HG03064 (cell line): ENCODE results near the gene GPR83.
"Not testable (repeated sequence)": the region's sequence is repeated elsewhere in the genome, so short reads cannot be mapped to it uniquely, and the experiment has no call there.

Experiments
- ATAC-seq: cut with Tn5 transposase; IDR thresholded peaks from one replicate; pipeline ENCODE4 v1.9.1; 2021; ENCODE audit warnings: low read depth; ENCODE audit not compliant: unreplicated experiment

Gene GPR83

DNA sequence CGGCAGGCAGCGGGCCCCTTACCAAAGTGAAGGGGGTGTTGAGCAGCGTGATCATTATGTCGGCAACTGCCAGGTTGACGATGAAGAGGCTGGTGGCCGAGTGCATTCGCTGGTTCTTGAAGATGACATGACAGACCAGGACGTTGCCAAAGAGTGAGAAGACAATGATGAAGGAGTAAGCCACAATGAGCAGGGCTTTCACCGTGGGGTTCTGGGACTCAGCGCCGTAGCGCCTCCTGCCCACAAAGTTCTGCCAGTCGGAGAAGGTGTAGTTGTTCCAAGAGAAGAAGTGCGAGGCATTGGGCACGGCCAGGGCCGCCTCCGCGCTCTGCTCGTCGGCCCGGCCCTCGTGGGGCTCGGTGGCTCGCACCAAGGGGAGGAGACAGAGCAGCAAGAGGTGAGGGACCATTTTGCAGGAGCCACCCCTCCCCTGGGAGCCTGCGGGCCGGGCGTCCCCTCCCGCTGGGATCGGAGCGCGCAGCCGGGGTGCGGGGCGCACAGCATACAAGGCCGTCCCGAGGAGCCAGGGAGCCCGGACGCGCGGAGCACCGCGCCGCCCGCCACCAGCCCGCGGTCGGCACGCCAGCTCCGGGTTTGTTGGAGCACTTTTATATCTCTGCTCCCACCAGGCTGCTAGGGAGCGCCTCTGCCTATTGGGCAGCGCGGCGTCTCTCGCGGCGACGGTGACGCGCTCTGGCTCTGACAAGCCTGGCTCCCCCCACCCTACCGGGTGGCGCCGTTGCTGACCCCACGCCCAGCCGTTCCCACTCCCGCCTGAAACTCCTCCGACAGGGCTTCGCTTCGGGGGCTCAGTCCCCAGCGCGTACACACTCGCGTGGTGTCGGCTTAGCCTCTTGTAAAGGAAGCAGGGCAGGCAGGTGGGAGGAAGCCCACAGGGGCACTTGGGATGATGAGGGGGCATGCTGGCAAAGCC, at the start of gene GPR83:
Gene GPR83 (minus strand): TSS at position 581 of the 934 bp plus-strand sequence. CDS start 172 bp downstream, at position 409.
- no peak for ATAC-seq

DNA sequence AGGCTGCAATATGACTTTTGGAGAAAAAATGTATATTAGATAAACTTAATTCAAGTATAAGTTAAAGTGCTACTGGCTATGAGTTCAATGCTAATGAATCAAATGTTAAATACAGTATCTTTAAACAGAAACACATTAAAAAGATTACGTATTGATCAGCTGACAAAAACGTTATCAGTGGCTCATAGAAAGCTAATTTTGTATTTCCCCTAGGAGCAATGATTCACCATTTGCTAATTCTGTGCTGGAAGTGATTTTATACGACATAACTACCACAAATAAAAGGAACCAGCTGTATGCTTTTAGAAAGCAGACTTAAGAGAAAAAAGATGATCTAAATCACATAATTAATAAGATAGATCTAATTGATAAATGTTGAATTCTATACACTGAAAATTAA, 48.8 kb upstream of the GPR83 start:
- ATAC-seq: no peak

DNA sequence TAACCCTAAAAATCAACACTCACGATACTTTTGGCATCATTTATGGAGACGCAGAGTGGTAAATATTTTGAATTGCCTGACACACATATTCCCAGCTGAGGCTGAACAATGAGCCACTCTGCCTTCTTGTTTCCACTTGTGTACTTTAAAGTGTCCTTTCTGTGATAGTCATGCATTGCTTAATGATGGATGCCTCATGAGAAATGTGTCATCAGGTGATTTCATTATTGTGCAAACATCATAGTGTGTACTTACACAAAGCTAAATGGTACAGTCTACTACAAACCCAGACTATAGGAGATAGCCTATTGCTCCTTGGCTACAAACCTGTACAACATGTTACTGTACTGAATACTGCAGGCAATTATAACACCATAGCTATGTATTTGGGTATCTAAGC, 48.2 kb upstream of the GPR83 start:
- ATAC-seq: no peak

GRCh38 chr11:94449029-94449428, 47.8 kb upstream of the GPR83 start:
- no peak for ATAC-seq

DNA sequence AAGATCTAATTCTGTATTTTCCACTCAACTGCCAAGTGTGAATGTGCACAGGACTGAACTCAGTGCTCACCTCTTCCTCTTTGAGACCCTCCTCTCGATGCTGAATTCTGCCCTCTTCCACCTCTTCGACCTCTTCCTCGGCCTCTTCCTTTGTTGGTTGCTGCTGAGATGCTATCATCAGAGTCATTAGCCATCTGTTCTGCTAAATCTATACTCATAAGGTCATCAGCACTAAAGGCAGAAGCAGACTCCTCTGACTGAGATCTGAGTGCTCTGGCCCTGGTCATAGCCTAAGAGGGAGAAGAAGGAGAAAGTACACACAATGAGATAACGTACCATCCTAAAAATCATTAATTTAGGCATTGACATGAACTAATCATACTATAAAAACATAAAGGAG, 45.9 kb upstream of the GPR83 start:
- no peak for ATAC-seq

DNA sequence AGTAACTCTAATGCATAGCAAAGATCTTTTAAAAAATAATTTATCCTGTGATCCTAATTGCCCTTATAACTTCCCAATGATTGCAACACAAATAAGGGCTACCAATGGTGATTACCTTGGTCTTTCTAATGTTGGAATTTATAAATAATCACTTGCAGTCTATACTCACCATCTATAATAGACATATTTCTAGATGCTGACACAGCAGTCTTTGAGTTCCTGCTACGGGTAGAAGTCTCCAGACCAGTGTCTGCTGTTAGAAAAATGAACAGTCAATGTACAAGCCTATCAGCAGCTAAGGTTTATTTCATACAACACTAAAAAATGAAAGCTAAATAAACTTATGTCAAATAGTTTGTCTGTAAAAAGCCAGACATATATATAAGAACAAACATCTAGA, 44.4 kb upstream of the GPR83 start:
- no peak for ATAC-seq

- ATAC-seq: no peak
These were observed 31.8 kb upstream of the GPR83 start for GRCh38 chr11:94433049-94433448.

DNA sequence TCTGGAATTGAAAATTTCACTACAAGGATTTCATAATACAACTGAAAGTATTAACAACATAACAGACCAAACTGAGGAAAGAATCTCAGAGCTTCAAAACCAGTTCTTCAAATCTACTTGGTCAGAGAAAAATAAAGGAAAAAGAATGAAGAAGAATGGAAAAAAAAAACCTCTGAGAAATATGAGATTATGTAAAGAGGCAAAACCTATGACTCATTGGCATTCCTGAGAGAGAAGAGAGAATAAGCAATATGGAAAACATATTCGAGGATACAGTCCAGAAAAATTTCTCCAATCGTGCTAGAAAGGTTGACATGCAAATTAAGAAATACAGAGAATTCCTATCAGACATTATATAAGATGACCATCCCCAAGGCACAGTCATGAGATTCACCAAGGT, 23.4 kb upstream of the GPR83 start:
- ATAC-seq: no peak

GRCh38 chr11:94424011-94424410, 22.8 kb upstream of the GPR83 start:
- ATAC-seq: no peak

- no peak for ATAC-seq
These were observed 22.3 kb upstream of the GPR83 start for GRCh38 chr11:94423507-94423906.

DNA sequence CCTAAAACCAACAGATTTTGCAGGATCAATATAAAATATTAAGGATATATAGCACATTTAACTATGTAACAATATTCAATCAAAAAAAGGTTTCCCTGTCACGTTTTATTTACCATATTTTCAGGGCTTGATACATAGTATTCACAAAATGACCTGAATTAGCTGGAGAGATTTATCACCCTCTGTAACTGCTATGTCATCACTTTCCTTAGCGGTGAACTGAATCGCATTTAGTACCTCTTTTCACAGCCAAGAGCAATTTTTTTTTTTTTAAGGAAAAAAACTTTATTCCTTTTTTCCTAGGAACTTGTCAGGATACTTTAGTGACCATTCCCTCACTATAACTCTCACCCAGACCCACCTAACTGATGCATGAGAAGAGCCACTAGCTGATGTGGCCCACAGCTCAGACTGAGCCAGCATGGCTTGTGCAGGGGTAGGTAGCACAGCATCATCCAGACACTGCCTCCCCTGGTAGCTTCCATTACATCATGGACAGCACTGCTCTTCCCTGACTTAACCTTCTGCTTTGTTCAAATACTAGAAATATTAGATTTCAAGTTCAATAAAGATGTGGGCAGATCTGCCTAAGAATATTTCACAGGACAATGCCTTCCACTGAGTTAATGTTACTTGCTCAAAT, 17.0 kb upstream of the GPR83 start:
- ATAC-seq: no peak

- no peak for ATAC-seq
These were observed 16.3 kb upstream of the GPR83 start for GRCh38 chr11:94417386-94417987.

DNA sequence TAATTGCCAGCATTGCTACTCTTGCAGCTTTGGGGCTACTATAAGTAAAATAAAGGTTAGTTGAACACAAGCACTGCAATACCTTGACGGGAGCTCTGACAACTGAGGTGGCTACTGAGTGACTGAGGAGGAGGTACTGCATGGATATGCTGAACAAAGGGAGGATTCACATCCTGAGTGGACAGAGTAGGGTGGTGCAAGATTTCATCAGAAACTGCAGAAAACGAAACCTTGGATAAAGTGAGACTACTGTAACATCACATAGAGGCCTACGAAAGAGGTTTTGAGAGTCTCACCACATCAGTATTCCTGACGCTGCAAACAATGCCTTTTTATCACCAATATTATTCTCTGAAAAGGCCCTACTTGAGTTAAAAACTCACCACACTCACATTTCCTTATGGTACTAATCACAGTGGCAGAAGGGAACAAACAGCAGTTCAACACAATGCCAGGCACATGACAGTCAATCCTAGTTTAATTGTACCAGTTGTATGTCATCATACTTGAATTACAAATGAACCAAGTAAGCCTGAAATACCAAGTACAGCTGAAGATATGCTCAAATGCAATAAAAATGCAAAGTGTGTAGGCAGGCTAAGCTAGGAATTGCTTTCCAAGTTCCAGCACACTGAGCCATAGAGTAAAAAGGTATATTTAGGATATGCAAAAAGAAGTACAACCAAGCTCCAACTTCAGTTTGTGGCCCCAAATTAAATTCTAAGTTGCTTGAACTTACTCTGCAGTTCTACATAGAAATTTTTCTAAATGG, 4.0 kb upstream of the GPR83 start:
- no peak for ATAC-seq

DNA sequence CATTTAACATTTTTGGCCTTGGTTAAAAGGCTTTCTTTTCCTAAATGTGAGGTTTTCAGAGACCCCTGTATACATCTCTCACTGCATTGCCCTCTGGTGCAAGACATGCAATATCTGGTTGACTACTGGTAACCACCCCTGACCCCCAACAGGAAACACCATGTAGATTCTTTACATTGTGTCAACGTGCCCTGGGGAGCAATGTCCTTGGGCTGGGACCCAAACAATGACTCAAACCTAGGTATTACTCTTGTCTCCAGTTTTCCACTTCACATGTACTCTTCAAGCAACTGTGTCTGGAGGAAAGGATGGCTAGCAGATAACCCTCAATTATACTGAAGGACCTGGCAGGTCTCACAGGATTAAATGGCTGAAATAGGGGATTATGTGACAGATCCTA, 1.1 kb upstream of the GPR83 start:
- ATAC-seq: no peak

GRCh38 chr11:94401773-94402265, 600 bp upstream of the GPR83 start:
- ATAC-seq: no peak

DNA sequence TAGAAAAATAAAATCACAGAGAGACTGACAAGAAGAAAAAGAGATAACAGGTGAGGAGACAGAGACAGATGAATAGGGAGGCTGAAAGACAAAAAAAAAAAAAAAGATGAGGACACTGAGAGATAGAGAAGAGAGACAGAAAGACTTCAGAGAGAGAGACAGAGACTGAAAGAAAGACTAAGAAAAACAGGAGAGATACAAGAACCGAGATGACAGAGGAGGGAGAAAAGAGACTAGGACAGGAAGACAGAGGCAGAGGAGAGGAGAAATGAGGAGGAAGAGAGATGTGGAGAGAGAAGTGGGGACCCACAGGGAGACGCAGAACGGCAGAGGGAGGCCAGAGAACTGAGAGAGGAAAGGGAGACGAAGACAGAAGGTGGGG, 771 bp downstream of the GPR83 start:
- ATAC-seq: no peak

GRCh38 chr11:94400050-94400449, 1.2 kb downstream of the GPR83 start:
- ATAC-seq: no peak

DNA sequence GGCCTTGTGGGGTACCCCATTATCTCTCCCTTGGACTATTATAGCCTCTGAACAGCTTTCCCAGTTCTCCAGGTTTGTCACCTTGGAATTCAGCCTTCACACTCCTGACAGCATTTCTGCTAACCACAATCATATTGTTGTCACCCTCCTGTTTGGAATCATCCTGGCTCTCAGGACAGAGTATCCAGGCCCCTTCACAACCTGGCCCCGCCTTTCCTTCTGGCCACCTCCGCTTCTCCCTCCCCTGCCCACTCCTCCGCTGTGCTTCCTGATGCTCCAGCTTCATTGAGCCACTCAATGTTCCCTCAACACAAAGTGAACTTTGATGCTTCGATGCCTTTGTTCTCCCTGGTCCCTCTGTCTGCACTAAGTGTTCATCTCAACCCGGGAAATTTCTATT, 3.1 kb downstream of the GPR83 start:
- ATAC-seq: no peak

GRCh38 chr11:94396282-94396681, 4.9 kb downstream of the GPR83 start:
- no peak for ATAC-seq

DNA sequence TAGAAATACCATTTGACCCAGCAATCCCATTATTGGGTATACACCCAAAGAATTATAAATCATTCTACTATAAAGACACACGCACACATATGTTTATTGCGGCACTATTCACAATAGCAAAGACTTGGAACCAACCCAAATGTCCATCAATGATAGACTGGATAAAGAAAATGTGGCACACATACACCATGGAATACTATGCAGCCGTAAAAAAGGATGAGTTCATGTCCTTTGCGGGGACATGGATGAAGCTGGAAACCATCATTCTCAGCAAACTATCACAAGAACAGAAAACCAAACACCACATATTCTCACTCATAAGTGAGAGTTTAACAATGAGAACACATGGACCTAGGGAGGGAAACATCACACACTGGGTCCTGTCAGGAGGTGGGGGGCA, 9.3 kb downstream of the GPR83 start:
- ATAC-seq: not testable (repeated sequence)

- no peak for ATAC-seq
These were observed 21.6 kb downstream of the GPR83 start for GRCh38 chr11:94379613-94380012.
